ENCODE results near the gene AIMP1.

Gene AIMP1

DNA sequence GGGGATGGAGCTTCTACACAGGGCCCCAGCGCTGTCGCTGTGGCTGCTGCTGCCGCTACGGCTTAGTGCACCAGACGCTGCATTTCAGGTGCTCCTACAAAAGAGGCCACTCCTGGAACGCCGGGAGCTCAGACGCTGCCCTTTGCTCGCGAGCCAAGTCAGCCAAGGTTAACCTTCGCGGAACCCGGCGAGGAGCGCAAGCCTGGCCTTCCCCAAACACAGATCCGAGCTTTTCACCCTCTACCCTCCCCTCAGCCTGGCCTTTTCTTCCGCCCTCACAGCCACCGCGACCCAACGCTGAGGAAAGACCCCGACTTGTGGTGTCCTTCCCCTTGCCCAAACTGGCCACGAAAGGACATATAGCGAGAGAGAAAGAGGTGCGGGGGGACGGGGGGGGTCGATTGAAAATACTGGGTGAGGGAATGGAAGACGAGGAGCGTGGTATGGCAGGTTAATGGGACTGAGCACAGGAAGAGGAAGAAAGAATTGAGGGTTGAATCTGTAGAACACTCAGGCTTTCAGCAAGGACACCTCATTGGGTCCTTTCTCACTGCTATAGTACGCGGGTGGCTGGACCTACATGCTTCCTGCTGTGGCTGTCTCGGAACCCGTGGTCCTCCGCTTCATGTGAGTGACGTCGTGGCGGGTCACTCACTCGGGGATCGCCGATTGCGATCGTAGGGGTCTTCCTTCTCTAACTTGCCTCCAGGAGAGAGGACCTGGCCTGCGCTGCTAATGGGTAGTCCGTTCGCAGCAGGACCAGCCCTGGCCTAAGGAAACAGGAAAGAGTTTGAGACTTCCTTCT, at the start of gene AIMP1, which contains the start of gene TBCK:
AIMP1 (plus strand) TSS at position 583 of the 805 bp plus-strand sequence. CDS start 8,460 bp downstream, outside the sequence.
TBCK (minus strand) TSS at position 242 of the 805 bp plus-strand sequence. CDS start 7,249 bp downstream, outside the sequence.
- DNase-seq (ENCODE audit: low read depth in 2 of 3, low spot score in 2 of 3) = peak; percentile 65 to 71 (median 68)

DNA sequence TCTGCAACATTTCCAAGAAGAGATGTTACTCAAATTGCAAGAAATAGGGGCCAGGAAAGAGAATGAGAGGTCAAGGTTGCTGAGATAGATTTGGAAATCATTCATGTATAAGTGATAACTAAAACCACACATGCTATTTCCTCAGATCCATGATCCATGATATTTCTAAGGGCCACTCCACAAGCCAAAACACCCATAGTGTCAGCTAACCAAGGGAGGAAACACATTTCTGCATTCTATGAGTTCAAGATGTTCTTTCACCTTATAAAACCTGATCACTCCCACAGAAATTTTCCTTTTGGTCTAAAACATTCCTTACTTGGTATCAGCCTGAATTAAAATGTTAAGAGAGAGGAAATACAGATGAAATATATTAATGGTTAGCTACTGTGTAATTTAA, 47.6 kb upstream of the AIMP1 start:
- DNase-seq (ENCODE audit: low read depth in 2 of 3, low spot score in 2 of 3) = no peak

DNA sequence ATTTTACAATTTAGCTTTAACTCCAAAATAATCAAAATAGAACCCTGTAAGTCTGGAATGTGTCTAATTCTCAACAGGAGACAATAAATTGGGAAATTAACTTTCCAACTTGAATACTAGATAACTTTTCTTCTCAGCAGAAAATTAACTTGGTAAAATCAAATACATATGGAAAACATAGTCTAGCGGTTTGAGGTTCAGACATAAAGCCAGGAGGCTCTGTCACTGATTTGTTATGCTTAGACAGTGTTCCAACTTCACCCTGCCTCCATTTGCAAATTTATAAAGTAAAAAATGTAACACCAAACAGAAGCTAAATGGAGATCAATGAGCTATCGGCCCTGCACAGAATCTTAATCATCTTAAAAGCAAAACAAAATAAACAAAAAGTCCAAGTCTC, 46.6 kb upstream of the AIMP1 start:
- no peak for DNase-seq (ENCODE audit: low read depth in 2 of 3, low spot score in 2 of 3)

DNA sequence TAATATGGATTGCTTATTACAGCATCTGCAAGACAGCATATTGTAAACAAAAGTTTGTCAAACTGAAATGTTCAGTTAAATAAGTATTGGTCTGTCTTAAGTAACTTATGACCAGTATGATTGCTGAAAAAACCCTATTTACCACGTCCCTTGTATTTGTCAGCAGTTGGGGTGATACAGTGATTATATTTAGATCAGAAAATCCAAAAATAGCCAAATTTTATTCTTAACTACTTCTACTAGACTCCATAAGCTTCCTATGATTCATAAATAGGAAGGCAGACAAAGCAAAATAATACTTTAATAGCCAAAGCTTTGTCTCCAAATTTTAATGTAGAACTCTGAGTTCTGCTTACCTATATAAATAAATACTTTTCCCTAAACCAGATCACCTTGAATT, 45.6 kb upstream of the AIMP1 start:
- DNase-seq (ENCODE audit: low read depth in 2 of 3, low spot score in 2 of 3) = no peak

DNA sequence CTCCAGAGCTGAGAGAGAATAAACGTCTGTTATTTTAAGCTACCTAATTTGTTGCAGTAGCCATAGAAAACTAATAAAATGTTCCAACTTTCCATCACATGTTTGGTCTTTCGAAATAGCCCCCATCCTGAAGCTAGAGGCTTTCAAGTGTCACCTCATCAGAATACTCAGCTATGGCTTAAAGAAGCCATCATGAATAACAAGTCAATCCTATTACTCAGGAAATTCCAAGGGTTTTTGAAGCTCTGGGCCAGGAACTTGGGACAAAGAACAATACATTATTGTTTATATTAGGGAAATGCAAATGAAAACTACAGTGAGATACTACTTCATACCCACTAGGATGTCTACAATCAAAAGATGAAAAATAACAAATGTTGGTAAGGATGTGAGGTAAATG, 42.5 kb upstream of the AIMP1 start:
- no peak for DNase-seq (ENCODE audit: low read depth in 2 of 3, low spot score in 2 of 3)

DNA sequence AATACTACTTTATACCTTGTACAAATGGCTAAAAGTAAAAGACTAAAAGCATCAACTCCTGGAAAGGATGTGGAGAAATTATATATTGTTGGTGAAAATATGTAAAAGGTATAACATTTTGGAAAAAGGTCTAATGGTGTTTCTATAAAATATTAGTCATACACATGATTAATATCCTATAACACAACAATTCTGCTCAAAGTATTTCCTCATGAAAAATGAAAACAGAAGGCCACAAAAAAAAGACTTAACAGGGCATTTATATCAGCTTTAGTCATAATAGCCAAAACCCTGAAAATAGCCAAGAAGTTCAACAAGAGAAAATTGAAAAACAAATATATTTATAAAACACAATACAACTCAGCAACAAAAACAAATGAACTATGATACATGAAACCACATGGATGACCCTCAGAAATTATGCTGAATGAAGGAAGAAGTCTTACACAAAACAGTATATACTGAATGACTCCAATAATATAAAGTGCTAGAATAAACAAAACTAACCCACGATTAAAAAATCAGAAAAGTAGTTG, 39.1 kb upstream of the AIMP1 start:
- no peak for DNase-seq (ENCODE audit: low read depth in 2 of 3, low spot score in 2 of 3)

DNA sequence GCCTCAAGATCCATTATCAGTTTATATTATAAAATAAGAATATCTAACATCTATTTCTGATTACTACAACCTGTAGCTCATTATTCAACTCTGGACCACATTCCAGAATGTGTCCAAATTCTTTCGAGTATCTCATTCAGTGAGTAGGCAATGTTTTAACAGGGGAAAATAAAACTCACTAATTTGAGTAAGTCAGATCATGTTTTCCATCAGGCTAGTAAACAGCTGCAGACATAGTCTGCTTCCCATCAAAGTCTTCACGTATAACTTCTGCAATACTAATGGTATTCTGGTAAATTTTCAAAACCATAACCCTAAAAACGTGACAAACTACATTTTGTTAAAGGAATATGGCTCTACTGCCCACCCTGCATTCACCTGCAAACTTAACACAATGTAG, 32.1 kb upstream of the AIMP1 start:
- no peak for DNase-seq (ENCODE audit: low read depth in 2 of 3, low spot score in 2 of 3)

DNA sequence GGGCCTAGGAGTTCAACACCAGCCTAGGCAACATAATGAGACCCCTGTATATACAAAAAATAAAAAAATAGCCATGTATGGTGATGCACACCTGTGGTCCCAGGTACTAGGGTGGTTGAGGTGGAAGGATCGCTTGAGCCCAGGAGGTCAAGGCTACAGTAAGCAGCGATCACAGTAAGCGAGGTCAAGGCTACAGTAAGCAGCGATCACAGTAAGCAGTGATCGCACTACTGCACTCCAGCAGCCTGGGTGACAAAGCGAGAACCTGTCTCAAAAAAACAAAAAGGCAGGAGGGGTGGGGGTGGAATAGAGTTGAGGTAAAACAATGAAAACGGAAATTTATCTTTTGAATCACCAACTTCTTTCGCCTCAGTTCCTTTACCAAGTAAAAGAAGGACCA, 29.7 kb upstream of the AIMP1 start:
- no peak for DNase-seq (ENCODE audit: low read depth in 2 of 3, low spot score in 2 of 3)

DNA sequence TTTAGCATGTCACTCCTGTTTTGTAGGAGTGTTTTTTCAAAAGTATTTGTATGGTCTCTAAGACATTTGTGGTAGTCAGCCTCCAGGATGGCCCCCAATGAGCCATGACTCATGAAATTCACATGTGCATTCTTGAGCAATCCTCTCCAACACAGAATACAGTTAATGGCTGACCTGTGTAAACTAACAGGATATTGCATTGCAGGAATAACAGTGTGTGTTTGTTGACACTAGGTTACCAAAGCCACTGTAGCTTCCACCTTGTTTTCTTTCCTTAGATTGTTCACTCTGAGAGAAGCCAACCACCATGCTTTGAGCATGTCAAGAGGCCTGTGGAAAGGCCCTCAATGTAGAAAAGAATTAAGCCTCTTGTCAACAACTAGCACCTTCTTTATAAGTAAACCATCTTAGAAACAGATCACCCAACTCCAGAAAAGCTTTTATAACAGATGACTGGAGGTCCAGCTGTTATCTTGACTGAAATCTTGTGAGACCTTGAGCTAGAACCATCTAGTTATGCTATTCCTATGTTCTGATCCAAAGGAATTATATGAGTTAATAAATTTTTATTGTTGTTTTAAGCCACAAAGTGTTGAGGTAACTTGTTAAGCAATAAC, 28.9 kb upstream of the AIMP1 start:
- DNase-seq (ENCODE audit: low read depth in 2 of 3, low spot score in 2 of 3) = no peak

DNA sequence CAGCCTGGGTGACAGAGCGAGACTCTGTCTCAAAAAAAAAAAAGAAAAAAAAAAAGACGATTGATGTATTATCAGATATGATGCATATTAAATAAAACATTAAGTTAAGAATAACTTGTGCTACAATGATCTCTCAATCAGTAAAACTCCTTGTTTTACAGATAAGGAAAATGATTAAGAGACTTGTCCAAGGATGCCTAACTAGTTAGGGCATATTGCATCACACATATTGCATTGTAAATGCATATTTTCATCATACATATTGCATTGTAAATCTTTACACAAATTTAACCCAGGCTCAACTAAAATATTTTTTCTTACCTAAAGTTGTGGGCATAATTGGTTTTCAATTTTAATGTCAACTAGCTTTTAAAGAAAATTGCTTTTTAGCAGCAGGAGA, 26.6 kb upstream of the AIMP1 start:
- DNase-seq (ENCODE audit: low read depth in 2 of 3, low spot score in 2 of 3) = no peak

DNA sequence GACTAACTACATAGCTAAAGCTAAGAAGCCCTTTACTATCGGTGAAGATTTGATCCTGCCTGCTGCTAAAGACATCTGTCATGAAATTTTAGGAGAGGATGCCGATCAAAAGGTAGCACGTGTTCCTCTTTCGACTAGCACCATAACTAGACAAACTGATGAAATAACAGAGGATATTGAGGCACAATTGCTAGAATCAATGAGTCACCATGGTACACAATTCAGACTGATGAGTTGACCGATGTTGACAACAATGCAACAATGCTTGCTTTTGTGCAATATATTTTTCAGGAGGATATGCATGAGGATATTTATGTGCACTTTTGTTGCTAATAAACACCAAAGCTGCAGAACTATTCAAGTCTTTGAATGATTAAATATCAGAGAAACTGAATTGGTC, 24.7 kb upstream of the AIMP1 start:
- no peak for DNase-seq (ENCODE audit: low read depth in 2 of 3, low spot score in 2 of 3)

DNA sequence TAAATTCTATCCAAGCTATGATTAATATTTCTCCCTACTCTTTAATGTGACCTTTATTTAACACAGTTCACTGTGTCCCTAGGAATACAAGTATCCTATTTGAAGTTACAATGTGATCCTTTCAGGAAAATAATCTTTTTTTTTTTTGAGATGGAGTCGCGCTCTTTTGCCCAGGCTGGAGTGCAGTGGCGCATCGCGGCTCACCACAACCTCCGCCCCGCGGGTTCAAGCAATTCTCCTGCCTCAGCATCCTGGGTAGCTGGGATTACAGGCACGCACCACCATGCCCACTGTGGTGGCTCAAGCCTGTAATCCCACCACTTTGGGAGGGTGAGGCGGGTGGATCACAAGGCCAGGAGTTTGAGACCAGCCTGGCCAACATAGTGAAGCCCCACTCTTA, 22.3 kb upstream of the AIMP1 start:
- DNase-seq (ENCODE audit: low read depth in 2 of 3, low spot score in 2 of 3) = no peak

DNA sequence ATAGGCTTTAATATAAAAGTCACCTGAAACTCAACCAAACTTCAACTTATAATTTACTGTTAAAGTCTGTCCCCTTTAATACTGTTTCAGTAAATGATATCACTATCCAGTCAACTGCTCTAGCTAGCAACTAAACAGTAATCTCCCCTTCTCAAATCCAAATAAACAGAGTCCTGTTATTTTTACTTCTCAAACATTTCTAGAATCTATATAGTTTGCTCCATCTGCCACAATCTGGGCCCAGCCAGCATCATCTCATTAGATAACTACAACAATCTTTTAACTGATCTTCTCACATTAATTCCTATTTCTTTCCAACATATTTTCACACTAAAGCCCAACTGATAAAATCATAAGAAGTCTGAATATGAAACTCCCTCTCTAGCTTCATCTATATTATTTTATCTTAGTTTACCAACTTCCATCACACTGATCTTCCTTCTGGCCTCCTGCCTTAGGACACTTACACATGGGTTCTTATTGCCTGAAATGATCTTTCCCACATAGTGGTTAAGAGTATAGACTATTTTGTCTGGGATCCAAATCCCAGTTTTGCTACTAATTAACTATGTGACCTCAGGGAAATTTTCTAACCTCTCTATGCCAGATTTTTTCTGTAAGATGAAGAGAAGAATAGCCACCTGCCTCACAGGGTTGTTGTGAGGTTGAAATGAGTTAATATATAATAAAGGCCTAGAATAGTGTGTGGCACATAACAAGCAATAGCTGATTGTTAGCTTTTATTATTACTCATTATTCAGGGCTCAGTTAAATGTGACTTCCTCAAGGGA, 18.9 kb upstream of the AIMP1 start:
- DNase-seq (ENCODE audit: low read depth in 2 of 3, low spot score in 2 of 3) = no peak

DNA sequence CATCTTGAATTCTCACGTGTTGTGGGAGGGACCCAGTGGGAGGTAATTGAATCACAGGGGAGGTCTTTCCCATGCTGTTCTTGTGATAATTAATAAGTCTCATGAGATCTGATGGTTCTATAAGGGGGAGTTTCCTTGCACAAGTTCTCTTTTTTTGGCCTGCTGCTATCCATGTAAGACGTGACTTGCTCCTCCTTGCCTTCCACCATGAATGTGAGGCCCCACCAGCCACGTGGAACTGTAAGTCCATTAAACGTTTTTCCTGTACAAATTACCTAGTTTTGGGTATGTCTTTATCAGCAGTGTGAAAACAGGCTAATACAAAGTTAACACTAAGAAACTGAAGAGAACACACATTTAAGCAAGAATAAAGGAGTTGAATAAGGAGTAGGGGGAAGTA, 16.4 kb upstream of the AIMP1 start:
- DNase-seq (ENCODE audit: low read depth in 2 of 3, low spot score in 2 of 3) = no peak

DNA sequence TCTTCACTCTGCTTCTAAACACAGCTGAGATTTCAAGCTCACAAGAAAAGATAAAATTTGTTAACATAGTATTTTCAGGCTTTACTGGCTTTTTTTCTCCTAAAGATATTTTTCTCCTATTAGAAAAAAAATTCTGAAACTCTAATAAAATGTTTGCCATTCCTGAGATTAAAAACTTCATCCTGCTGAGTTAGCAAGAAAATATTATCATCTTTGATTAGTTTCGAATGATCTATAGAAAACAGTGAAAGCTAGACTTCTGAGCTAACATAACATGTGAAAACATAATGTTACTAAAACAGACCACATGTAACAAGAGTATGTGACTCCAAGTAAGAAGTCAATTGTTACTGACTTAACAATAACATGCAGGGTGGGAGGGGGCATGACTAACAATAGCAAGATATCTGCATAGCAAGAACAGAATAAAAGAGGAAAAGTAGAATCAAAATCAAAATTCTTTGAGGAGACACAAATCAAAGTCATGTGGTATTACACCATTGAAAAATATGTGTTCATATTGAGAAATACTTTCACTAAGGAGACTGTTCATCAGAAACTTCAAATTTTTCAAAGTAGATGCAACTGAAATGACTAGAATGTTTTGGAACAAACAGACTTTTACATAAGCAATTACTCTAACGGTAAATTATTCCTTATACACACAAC, 14.8 kb upstream of the AIMP1 start:
- DNase-seq (ENCODE audit: low read depth in 2 of 3, low spot score in 2 of 3) = no peak

DNA sequence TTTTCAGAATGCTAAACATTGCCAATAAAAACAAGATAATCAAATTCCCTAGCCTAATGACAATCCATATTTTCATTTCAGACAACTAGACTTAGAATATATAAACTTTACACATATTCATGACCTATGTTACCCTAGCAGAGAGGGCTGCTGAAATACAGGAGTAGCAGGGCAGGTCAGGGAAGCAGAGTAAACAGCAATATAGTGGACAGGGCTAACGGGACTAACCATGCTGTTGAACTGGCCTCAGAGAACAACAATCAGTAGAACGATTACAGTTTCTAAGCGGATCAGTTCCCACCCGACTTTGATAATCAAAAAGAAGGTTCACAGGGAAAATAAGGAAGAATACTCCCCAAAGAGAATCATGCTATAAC, 14.3 kb upstream of the AIMP1 start:
- no peak for DNase-seq (ENCODE audit: low read depth in 2 of 3, low spot score in 2 of 3)

DNA sequence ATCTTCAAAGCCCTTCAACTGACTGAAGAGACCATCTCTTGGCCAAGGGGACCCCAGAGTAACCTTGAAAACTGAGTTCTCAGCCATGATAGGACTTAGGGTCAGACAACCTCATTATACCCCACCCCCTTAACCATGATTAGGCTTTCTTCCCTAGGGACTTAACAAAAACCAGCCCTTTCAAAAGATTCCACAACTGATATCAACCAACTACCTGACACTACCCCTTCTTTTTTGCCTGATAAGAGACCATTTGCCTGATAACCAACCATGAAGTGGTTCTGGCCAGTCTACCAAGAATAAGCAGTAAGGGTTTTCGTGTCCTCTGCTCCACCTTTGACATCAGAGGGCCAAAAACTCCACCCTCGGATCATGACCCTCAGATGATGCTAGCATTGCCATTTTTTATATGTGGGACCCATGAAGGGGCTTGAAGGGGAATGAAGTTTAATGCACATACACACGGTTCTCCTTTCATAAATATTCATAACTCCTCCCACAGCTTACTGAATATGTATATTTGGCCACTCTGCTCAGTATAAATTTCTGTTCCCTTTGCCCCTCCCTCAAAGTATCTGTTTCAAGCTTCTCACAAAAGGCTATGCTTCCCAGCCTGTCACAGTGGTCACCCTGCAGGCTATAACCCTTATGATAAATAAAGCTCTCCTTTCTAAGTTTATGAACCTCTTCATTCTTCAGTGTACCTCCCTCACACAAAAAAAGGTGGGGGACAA, 12.6 kb upstream of the AIMP1 start:
- no peak for DNase-seq (ENCODE audit: low read depth in 2 of 3, low spot score in 2 of 3)

DNA sequence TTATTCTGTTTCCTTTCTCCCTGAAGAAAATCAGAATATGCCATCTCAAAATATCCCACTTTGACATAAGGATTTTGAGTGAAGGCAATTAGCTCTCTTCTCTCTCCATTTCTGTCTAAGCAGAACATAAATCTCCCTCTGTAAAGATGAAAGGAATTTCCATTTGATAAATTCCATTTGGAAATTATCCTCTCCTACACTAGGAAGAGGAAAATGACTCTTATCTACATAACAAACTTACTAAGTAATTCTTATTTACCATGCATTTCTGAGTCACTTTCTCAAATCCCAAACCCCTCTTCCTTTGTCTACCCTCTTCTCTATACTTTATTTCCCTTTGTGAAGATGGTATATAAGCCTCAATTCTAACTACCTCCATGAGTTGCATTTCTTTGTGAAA, 11.7 kb upstream of the AIMP1 start:
- DNase-seq (ENCODE audit: low read depth in 2 of 3, low spot score in 2 of 3) = no peak

DNA sequence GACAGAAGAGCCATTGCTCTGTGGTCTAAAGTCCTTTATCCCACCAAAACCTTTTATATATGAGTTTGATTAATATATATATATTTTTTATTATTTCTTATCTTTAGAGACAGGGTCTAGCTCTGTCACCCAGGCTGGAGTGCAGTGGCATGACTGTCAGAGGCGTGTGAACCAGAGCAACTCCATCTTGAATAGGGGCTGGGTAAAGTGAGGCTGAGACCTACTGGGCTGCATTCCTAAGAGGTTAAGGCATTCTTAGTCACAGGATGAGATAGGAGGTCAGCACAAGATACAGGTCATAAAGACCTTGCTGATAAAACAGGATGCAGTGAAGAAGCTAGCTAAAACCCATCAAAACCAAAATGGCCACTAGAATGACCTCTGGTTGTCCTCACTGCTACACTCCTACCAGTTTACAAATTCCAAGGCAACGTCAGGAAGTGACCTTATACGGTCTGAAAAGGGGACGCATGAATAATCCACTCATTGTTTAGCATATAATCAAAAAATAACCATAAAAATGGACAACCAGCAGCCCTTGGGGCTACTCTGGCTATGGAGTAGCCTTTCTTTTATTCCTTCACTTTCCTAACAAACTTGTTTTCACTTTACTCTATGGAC, 10.8 kb upstream of the AIMP1 start:
- no peak for DNase-seq (ENCODE audit: low read depth in 2 of 3, low spot score in 2 of 3)

DNA sequence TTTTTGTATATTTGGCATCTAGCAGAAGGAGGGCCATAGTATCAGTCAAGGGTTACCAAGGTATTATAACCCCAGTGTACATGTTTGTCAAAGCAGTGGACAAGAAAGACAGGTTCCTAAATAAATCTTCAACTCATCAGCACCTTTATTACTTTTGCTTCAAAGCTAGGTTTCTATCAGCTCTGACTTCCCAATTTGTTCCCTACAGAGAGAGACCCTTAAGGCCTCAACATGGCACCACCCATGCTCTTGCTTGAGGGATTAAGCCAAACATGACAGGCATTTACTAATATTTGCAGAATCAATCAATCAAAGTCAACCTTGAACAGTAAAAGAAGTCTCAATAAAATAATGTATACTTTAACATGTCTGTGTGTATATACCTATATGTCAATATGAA, 9.8 kb upstream of the AIMP1 start:
- DNase-seq (ENCODE audit: low read depth in 2 of 3, low spot score in 2 of 3) = no peak
